Measurements from ENCODE around the gene SH3RF3. TPM values are rescaled to one million over a fixed set of nuclear protein-coding genes. Genes with fewer than 3 reads are reported as not detected.

SH3RF3 gene
- total and polyA plus RNA-seq, 10 of the 15 experiments (the other 5 are each of a cell fraction or from before 2014, with no cell fraction given): 0.08 to 8.8 (median 2.3) TPM

GRCh38 chr2:109254174-109254904 is 125.3 kb downstream of the SH3RF3 start (continued):
- TF ChIP-seq SKIL (IDR thresholded peaks at IDR 0.05; ENCODE audit: low read depth, poor library complexity, severe bottlenecking) (peak; percentile 65), ZSCAN29 (IDR thresholded peaks at IDR 0.05) (no peak), POLR2A (IDR thresholded peaks at IDR 0.05; ENCODE audit: low read depth, low read length) (no peak), HCFC1 (IDR thresholded peaks at IDR 0.05; ENCODE audit: low read length) (no peak), STAT1 (conservative IDR thresholded peaks at IDR 0.05) (no peak), POLR2AphosphoS2 (IDR thresholded peaks at IDR 0.05; ENCODE audit: low read depth, low read length) (no peak), LARP7 (IDR thresholded peaks at IDR 0.05) (no peak), SMAD5 (IDR thresholded peaks at IDR 0.05; ENCODE audit: low read depth) (no peak), EGR1 (IDR thresholded peaks at IDR 0.05; ENCODE audit: borderline replicate concordance in 1 of 2, low read depth in 2 of 2, low read length in 2 of 2) (no peak), NR2F1 (conservative IDR thresholded peaks at IDR 0.05) (peak; percentile 60), CBX5 (IDR thresholded peaks at IDR 0.05; ENCODE audit: low read depth) (no peak), HDAC6 (IDR thresholded peaks at IDR 0.05; ENCODE audit: unreplicated experiment) (no peak), PKNOX1 (IDR thresholded peaks at IDR 0.05) (no peak), RAD21 (IDR thresholded peaks at IDR 0.05; ENCODE audit: insufficient read depth, low read depth, low read length) (no peak), SUPT20H (IDR thresholded peaks at IDR 0.05; ENCODE audit: borderline replicate concordance, control insufficient read depth, low read depth, low read length) (no peak), RELA (IDR thresholded peaks at IDR 0.05; ENCODE audit: borderline replicate concordance, partially characterized antibody) (no peak), RB1 (IDR thresholded peaks at IDR 0.05; ENCODE audit: borderline replicate concordance) (no peak), ZNF217 (IDR thresholded peaks at IDR 0.05) (peak; percentile 85)
- TF ChIP-seq, protein P1, sequence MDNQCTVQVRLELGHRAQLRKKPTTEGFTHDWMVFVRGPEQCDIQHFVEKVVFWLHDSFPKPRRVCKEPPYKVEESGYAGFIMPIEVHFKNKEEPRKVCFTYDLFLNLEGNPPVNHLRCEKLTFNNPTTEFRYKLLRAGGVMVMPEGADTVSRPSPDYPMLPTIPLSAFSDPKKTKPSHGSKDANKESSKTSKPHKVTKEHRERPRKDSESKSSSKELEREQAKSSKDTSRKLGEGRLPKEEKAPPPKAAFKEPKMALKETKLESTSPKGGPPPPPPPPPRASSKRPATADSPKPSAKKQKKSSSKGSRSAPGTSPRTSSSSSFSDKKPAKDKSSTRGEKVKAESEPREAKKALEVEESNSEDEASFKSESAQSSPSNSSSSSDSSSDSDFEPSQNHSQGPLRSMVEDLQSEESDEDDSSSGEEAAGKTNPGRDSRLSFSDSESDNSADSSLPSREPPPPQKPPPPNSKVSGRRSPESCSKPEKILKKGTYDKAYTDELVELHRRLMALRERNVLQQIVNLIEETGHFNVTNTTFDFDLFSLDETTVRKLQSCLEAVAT (IDR thresholded peaks at IDR 0.05): 0 out of 2 replicates have a peak, but pooled peaks have one; percentile 40
- TF ChIP-seq, protein P2, sequence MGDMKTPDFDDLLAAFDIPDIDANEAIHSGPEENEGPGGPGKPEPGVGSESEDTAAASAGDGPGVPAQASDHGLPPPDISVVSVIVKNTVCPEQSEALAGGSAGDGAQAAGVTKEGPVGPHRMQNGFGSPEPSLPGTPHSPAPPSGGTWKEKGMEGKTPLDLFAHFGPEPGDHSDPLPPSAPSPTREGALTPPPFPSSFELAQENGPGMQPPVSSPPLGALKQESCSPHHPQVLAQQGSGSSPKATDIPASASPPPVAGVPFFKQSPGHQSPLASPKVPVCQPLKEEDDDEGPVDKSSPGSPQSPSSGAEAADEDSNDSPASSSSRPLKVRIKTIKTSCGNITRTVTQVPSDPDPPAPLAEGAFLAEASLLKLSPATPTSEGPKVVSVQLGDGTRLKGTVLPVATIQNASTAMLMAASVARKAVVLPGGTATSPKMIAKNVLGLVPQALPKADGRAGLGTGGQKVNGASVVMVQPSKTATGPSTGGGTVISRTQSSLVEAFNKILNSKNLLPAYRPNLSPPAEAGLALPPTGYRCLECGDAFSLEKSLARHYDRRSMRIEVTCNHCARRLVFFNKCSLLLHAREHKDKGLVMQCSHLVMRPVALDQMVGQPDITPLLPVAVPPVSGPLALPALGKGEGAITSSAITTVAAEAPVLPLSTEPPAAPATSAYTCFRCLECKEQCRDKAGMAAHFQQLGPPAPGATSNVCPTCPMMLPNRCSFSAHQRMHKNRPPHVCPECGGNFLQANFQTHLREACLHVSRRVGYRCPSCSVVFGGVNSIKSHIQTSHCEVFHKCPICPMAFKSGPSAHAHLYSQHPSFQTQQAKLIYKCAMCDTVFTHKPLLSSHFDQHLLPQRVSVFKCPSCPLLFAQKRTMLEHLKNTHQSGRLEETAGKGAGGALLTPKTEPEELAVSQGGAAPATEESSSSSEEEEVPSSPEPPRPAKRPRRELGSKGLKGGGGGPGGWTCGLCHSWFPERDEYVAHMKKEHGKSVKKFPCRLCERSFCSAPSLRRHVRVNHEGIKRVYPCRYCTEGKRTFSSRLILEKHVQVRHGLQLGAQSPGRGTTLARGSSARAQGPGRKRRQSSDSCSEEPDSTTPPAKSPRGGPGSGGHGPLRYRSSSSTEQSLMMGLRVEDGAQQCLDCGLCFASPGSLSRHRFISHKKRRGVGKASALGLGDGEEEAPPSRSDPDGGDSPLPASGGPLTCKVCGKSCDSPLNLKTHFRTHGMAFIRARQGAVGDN (IDR thresholded peaks at IDR 0.05): peak; percentile 81; the same call in 1 of the 2 replicates
- TF ChIP-seq, protein P3, sequence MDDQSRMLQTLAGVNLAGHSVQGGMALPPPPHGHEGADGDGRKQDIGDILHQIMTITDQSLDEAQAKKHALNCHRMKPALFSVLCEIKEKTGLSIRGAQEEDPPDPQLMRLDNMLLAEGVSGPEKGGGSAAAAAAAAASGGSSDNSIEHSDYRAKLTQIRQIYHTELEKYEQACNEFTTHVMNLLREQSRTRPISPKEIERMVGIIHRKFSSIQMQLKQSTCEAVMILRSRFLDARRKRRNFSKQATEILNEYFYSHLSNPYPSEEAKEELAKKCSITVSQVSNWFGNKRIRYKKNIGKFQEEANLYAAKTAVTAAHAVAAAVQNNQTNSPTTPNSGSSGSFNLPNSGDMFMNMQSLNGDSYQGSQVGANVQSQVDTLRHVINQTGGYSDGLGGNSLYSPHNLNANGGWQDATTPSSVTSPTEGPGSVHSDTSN (IDR thresholded peaks at IDR 0.05; ENCODE audit: insufficient replicate concordance, low read depth, low read length): no peak

All from GM12878 (cell line).